ENCODE results near the gene OR56B4. TPM values are rescaled to one million over a fixed set of nuclear protein-coding genes. Genes with fewer than 3 reads are reported as not detected.
"Not testable (repeated sequence)": the region's sequence is repeated elsewhere in the genome, so short reads cannot be mapped to it uniquely, and the experiment has no call there.

OR56B4 gene
- total RNA-seq, 3 donors from 2014 or later: not detected

DNA sequence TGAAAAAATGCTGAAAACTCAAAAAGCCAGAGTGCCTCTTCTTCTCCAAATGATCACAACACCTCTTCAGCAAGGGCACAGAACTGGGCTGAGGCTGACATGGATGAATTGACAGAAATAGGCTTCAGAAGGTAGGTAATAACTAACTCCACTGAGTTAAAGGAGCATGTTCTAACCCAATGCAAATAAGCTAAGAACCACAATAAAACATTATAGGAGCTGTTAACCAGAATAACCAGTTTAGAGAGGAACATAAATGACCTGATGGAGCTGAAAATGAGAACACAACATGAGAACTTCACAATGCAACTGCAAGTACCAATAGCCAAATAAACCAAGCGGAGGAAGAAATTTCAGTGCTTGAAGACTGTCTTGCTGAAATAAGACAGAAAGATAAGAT lies 9.2 kb downstream of the OR56B4 start:
- peaks cover 27% of the 10 kb centered on the region for H3K9me3 Mint-ChIP-seq
- no peaks in the 10 kb centered on the region for H3K4me1 Mint-ChIP-seq (ENCODE audit: low read depth)
- DNase-seq: no peak
- no peak for ATAC-seq
- peaks cover 18% of the 10 kb centered on the region for H3K27me3 Mint-ChIP-seq (ENCODE audit: low read depth)
- H3K36me3 Mint-ChIP-seq (ENCODE audit: insufficient read depth): no peaks in the 10 kb centered on the region
- no peak overlapping the region for H3K4me3 Mint-ChIP-seq

DNA sequence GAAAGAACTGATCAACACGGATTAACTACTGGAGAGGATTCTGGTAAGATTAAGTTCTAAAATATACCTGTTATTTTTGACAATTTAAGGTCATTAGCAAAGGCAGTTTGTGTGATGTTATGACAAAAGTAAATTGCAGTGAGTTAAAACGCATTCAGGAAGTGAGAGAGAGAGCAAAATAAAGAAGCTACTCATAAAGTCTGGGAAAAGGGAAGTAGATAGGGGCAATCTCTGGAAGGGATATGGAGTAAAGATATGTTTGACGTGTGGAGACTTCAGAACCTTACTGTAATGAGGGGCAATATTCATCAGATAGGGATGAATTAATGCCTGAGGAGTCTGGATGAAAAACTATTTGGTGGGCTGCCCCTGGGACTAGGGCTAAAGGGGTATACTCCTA lies 16.8 kb downstream of the OR56B4 start:
- H3K4me3 Mint-ChIP-seq: no peak overlapping the region
- H3K4me1 Mint-ChIP-seq (ENCODE audit: low read depth): no peaks in the 10 kb centered on the region
- no peak for ATAC-seq
- H3K36me3 Mint-ChIP-seq (ENCODE audit: insufficient read depth): no peaks in the 10 kb centered on the region
- DNase-seq: no peak
- peaks cover 2% of the 10 kb centered on the region for H3K27me3 Mint-ChIP-seq (ENCODE audit: low read depth)
- H3K9me3 Mint-ChIP-seq: no peaks in the 10 kb centered on the region

DNA sequence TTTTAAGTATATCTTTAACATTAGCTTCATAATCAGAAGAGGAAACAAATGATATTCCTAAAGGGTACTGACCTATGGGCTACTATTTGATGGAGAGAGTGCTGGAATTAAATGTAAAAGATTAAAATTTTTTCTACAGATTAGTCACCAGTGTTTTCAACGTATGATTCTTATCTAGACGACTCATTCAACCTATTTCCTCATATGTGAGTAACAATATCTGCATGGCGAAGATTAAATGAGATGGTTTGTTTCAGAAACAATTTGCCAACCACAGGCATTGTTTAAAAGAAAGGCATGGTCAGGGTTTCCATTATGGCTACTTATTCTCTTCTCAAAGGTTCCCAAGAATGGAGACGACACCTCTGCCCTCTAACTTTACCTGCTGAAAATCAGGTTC lies 20.4 kb downstream of the OR56B4 start:
- Mint-ChIP-seq H3K4me1 (ENCODE audit: low read depth) (no peaks in the 10 kb centered on the region), H3K27me3 (ENCODE audit: low read depth) (peaks cover 7% of the 10 kb centered on the region), H3K4me3 (no peak overlapping the region), H3K36me3 (ENCODE audit: insufficient read depth) (no peaks in the 10 kb centered on the region), H3K9me3 (no peaks in the 10 kb centered on the region)
- ATAC-seq (no peak), DNase-seq (no peak)

DNA sequence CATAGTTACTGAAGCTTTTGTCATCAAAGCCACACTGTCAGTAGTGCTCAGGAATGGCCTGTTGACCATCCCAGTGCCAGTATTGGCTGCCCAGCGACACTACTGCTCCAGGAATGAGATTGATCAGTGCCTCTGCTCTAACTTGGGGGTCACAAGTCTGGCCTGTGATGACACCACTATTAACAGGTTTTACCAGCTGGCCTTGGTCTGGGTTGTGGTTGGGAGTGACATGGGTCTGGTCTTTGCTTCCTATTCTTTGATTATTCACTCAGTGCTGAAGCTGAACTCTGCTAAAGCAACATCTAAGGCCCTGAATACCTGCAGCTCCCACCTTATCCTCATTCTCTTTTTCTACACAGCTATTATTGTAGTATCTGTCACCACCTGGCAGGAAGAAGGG lies 21.5 kb downstream of the OR56B4 start:
- DNase-seq (no peak), ATAC-seq (no peak)
- no peak overlapping the region for H3K4me3 Mint-ChIP-seq
- H3K9me3 Mint-ChIP-seq: no peaks in the 10 kb centered on the region
- H3K4me1 Mint-ChIP-seq (ENCODE audit: low read depth): no peaks in the 10 kb centered on the region
- H3K36me3 Mint-ChIP-seq (ENCODE audit: insufficient read depth): no peaks in the 10 kb centered on the region
- H3K27me3 Mint-ChIP-seq (ENCODE audit: low read depth): peaks cover 11% of the 10 kb centered on the region

DNA sequence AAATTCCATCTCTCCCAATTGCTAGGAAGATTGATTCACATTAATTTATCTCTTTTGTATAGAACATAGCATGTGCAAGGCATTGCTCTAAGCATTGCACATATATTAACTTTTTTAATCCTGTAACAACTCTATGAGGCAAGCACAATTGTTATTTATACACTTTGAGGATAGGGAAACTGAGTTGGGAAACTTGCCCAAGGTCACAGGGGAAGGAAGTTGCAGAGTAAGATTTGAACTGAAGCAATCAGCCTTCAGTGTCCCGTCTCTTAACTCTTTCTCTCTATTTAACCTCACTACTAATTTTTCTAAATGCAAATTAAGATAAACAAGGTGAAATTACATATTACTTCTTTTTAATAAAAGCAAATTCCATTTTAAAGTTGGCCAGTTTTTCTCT lies 22.2 kb downstream of the OR56B4 start:
- H3K27me3 Mint-ChIP-seq (ENCODE audit: low read depth): peaks cover 12% of the 10 kb centered on the region
- H3K4me3 Mint-ChIP-seq: no peak overlapping the region
- no peaks in the 10 kb centered on the region for H3K4me1 Mint-ChIP-seq (ENCODE audit: low read depth)
- H3K9me3 Mint-ChIP-seq: no peaks in the 10 kb centered on the region
- no peaks in the 10 kb centered on the region for H3K36me3 Mint-ChIP-seq (ENCODE audit: insufficient read depth)
- no peak for DNase-seq
- no peak for ATAC-seq

DNA sequence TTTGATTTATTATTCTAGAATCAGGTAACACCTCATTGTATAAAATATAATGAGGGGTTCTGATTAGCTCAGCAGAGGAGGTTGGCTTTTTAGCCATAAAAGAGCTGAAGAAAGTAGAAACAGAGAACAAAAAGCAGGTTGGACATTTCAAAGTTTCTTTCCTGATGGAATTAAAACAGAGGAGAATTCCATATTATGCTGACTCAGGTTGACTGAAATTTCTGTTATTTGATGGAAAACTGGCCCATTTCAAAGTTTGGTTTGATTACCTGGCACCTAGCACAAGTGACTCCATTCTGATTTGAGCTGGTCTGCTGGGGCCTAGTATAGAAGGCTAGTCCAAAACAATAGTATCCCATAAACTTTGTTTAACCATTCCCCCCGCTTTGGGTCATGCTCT lies 24.9 kb downstream of the OR56B4 start:
- DNase-seq: no peak
- Mint-ChIP-seq H3K27me3 (ENCODE audit: low read depth) (peaks cover 12% of the 10 kb centered on the region), H3K9me3 (no peaks in the 10 kb centered on the region), H3K4me3 (no peak overlapping the region), H3K36me3 (ENCODE audit: insufficient read depth) (no peaks in the 10 kb centered on the region), H3K4me1 (ENCODE audit: low read depth) (no peaks in the 10 kb centered on the region)
- ATAC-seq: no peak

DNA sequence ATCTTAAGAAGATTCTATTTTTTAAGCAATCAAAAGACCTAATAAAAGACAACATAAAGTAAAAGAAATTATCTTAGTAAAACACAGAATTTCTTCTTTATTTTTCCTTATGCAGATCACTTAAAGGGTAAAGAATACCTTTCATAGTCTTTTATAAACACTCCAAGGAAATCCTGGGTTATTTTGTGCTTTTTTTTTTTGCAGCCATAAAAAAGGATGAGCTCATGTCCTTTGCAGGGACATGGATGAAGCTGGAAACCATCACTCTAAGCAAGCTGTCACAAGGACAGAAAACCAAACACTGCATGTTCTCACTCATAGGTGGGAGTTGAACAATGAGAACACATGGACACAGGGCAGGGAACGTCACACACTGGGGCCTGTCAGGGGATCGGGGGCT lies 28.5 kb downstream of the OR56B4 start:
- not testable (repeated sequence) for H3K4me1 Mint-ChIP-seq (ENCODE audit: low read depth); H3K4me3 Mint-ChIP-seq; DNase-seq; H3K36me3 Mint-ChIP-seq (ENCODE audit: insufficient read depth); ATAC-seq; H3K9me3 Mint-ChIP-seq
- H3K27me3 Mint-ChIP-seq (ENCODE audit: low read depth): peaks cover 15% of the 10 kb centered on the region

DNA sequence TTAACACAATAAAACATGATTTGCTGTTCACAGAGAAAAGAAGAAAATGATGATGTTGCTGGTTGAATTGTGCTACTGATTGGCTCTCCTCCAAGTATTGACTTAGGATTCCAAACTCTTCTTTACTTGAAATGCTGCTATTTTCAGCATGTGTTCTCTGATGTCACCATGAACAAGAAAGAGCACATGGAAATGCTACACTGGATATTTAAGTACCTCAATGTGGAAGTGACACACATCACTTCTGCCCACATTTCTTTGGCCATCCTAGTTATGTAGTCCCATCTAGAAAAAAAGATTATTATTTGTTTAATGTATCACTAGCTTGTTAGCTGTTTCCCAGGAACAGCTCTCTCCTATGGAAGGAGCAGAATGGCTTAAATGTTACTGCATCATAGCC lies 35.5 kb downstream of the OR56B4 start:
- Mint-ChIP-seq H3K4me1 (ENCODE audit: low read depth) (no peaks in the 10 kb centered on the region), H3K36me3 (ENCODE audit: insufficient read depth) (no peaks in the 10 kb centered on the region), H3K4me3 (no peak overlapping the region)

DNA sequence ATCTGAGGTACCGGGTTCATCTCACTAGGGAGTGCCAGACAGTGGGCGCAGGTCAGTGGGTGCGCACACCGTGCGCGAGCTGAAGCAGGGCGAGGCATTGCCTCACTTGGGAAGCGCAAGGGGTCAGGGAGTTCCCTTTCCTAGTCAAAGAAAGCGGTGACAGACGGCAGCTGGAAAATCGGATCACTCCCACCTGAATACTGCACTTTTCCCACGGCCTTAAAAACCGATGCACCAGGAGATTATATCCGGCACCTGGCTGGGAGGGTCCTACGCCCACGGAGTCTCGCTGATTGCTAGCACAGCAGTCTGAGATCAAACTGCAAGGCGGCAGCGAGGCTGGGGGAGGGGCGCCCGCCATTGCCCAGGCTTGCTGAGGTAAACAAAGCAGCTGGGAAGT lies 36.3 kb downstream of the OR56B4 start:
- not testable (repeated sequence) for H3K4me1 Mint-ChIP-seq (ENCODE audit: low read depth)

More for the DNA sequence above, 35.5 kb downstream of the OR56B4 start:
- Mint-ChIP-seq H3K27me3 (ENCODE audit: low read depth) (peaks cover 5% of the 10 kb centered on the region), H3K9me3 (no peaks in the 10 kb centered on the region)
- ATAC-seq (no peak), DNase-seq (no peak)

DNA sequence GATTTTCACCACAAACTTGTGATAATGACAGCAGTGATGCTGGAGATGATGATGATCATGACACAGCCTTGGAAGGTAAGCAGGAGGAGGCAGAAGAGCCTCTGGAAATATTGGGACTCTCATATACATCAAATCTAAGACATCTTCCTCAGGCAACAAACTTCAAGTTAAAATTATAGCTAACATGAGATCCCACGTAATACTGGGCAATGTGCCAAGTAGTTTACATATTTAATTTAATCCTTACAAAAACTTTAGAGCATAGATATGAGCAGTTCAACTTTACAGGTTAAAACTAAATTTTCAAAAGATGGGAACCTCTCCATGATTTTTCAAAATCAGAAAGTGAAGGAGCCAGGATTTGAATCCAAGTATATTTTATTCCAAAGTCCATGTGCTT lies 43.6 kb downstream of the OR56B4 start:
- DNase-seq (no peak), ATAC-seq (no peak)
- Mint-ChIP-seq H3K4me3 (no peak overlapping the region), H3K36me3 (ENCODE audit: insufficient read depth) (no peaks in the 10 kb centered on the region), H3K9me3 (peaks cover 4% of the 10 kb centered on the region), H3K27me3 (ENCODE audit: low read depth) (no peaks in the 10 kb centered on the region), H3K4me1 (ENCODE audit: low read depth) (no peaks in the 10 kb centered on the region)

More for the DNA sequence above, 36.3 kb downstream of the OR56B4 start:
- not testable (repeated sequence) for H3K27me3 Mint-ChIP-seq (ENCODE audit: low read depth); H3K36me3 Mint-ChIP-seq (ENCODE audit: insufficient read depth); H3K4me3 Mint-ChIP-seq; DNase-seq; ATAC-seq; H3K9me3 Mint-ChIP-seq

DNA sequence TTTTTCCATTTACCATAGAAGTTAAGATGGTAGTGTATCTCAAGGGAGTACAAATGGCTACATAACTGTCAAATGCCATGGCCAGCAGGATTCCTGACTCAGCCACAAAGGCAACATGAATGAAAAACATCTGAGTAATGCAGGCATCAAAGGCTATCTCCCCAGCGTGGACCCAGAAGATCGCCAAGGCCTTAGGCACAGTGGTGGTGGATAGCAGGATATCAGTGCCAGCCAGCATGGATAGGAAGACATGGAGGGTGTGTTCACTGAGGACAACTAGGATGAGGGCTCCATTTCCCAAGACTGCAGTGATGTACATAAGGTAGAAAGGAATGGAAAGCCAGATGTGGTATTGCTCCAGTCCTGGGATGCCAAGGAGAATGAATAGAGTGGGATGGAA lies 44.6 kb downstream of the OR56B4 start:
- Mint-ChIP-seq H3K27me3 (ENCODE audit: low read depth) (no peaks in the 10 kb centered on the region), H3K9me3 (peaks cover 4% of the 10 kb centered on the region), H3K36me3 (ENCODE audit: insufficient read depth) (no peaks in the 10 kb centered on the region), H3K4me1 (ENCODE audit: low read depth) (no peaks in the 10 kb centered on the region), H3K4me3 (no peak overlapping the region)
- DNase-seq (no peak), ATAC-seq (no peak)

DNA sequence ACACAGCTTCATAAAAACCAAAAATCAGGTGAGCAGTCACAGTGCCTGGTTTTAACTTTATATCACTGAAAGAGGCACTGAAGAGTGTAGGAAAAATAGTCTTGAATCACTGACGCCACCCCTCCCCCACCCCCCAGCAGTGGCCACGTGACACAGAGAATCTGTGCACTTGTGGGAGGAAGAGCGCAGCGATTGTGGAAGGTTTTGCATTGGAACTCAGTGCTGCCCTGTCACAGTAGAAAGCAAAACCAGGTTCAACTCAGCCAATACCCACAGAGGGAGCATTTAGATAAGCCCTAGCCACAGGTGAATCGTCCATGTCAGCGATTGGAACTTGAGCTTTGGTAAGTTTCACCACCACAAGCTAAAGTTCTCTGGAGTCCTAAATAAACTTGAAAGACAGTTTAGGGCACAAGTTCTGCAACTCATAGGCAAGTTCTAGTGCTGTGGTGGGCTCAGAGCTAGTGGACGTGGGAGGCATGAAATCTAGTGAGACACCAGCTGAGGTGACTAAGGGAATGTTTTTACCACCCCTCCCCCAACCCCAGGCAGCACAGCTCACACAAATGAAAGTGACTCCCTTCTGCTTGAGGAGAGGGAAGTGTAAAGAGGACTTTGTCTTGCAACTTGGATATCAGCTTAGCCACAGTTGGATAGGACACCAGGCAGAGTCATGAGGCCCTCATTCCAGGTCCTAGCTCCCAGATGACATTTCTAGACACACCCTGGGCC lies 49.3 kb downstream of the OR56B4 start:
- DNase-seq (no peak), ATAC-seq (no peak)
- no peaks in the 10 kb centered on the region for H3K36me3 Mint-ChIP-seq (ENCODE audit: insufficient read depth)
- H3K9me3 Mint-ChIP-seq: no peaks in the 10 kb centered on the region
- no peaks in the 10 kb centered on the region for H3K4me1 Mint-ChIP-seq (ENCODE audit: low read depth)
- H3K4me3 Mint-ChIP-seq: no peak overlapping the region
- peaks cover 6% of the 10 kb centered on the region for H3K27me3 Mint-ChIP-seq (ENCODE audit: low read depth)

Other genes starting within 250 kb of the OR56B4 start
- not detected for gene OR52E8, start 250.0 kb upstream of the OR56B4 start, total RNA-seq
- gene OR52E4, start 227.1 kb upstream of the OR56B4 start, total RNA-seq: not detected
- not detected for gene OR52E5, start 214.5 kb upstream of the OR56B4 start, total RNA-seq
- not detected for gene OR56A3, start 165.4 kb upstream of the OR56B4 start, total RNA-seq
- gene OR56A5, start 139.2 kb upstream of the OR56B4 start, total RNA-seq: not detected
- gene OR52L1, start 120.7 kb upstream of the OR56B4 start, total RNA-seq: not detected
- not detected for gene OR56A4, start 100.7 kb upstream of the OR56B4 start, total RNA-seq
- not detected for gene OR56A1, start 76.9 kb upstream of the OR56B4 start, total RNA-seq
- not detected for gene OR52B2, start 62.6 kb downstream of the OR56B4 start, total RNA-seq
- not detected for gene OR52W1, start 91.5 kb downstream of the OR56B4 start, total RNA-seq
- not detected for gene C11orf42, start 97.9 kb downstream of the OR56B4 start, total RNA-seq
- gene FHIP1B, start 127.0 kb downstream of the OR56B4 start, total RNA-seq: 10 to 100 TPM; 21.5 to 27.1 (median 22.9) TPM
- gene CNGA4, start 131.4 kb downstream of the OR56B4 start, total RNA-seq: not detected
- not detected for gene CCKBR, start 152.2 kb downstream of the OR56B4 start, total RNA-seq
- 10 to 100 TPM in 2 of 3 donors, 1 to 10 TPM in 1; 8.6 to 26.1 (median 14.0) TPM for gene CAVIN3, start 212.8 kb downstream of the OR56B4 start, total RNA-seq

All from activated T-cell treated with anti-CD3 and anti-CD28 coated beads, Interleukin-2, amount 50 U/mL, for 4 hours (primary cell).